ENCODE measurements around the gene ADAM20. TPM values are rescaled to one million over a fixed set of nuclear protein-coding genes. Genes with fewer than 3 reads are reported as not detected.

The ADAM20 gene
- polyA plus RNA-seq, result under 1 TPM in 2 of 4 donors, not detected in 2; 0.03 to 0.09 TPM
- long read RNA-seq, donor 1, result 0 reads
- long read RNA-seq, donor 2, result 0 reads
- long read RNA-seq, donor 3, result 0 reads
- long read RNA-seq, donor 4, result 0 reads
- long read RNA-seq, donor 5, result 0 reads
- long read RNA-seq, donor 6, result 0 reads
- long read RNA-seq, donor 7, result 0 reads
- long read RNA-seq, donor 8, result 0 reads
- long read RNA-seq, donor 9, result 0 reads
- long read RNA-seq, donor 10, result 0 reads

DNA sequence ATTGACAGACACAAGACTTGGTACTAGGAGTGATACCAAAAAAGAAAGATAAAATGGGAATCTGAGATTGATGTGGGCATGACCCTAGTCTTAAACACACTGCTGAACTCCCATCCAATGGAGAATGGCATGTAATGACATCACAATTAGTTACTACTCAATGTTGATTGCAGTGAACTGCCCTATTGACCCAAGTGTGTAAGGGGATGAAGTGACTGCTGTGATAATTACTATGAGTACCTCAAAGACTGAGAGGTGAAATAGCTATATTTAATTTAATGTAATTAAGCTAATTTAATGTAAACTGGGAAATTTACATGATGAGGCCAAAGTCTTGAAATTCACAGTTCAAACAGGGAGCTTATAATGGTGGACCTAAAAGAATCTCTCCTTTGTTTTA lies at the start of gene ADAM20:
TSS of gene ADAM20 (minus strand) at position 101 of the 400 bp plus-strand sequence. CDS start 10,247 bp downstream, outside the sequence.
- Histone ChIP-seq H3K27me3 (ENCODE audit: control insufficient read depth in 3 of 3, insufficient read depth in 3 of 3, low read length in 3 of 3) (no peaks in the 10 kb centered on the region), H3K36me3 (ENCODE audit: control insufficient read depth in 3 of 3, insufficient read depth in 2 of 3, low read depth in 1 of 3, low read length in 3 of 3) (no peaks in the 10 kb centered on the region), H3K4me1 (ENCODE audit: control insufficient read depth in 3 of 3, insufficient read depth in 2 of 3, low read depth in 1 of 3, low read length in 2 of 3) (no peaks in the 10 kb centered on the region), H3K27ac (ENCODE audit: low read depth in 1 of 3, low read length in 2 of 3) (no peak within 1 kb of the TSS), H3K9me3 (ENCODE audit: control insufficient read depth in 2 of 2, insufficient read depth in 1 of 2, low read depth in 1 of 2, low read length in 1 of 2) (peaks cover 0 to 14% of the 10 kb centered on the region in 2 donors), H3K4me3 (ENCODE audit: low read depth in 1 of 3, low read length in 3 of 3) (no peak within 1 kb of the TSS)
- no peak for FAIRE-seq
- no peak for DNase-seq

DNA sequence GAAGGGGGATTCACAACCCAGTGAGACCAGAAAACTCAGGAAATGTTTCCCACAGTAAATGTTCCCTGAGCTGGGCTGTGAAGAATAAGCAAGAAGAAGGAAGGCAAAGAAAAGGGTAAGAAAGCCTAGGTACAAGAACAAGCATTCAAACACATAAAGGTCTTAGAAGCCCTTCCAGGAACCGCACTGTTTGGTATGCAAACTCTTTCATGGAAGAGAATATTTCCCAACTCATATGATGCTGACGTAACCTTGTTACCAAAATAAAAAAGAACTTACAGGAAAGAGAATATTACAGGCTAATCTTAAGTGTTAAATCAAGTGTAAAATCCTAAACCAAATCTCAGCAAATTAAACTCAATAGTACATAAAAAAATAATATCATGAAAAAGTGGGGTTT lies 42.1 kb upstream of the ADAM20 start:
- H3K27ac ChIP-seq (ENCODE audit: low read depth in 1 of 3, low read length in 2 of 3), result no peak overlapping the region
- FAIRE-seq, result no peak
- 93 to 99% (median 94%) methylated on average over 2 of the region's 2 CpGs for WGBS, 3 donors

DNA sequence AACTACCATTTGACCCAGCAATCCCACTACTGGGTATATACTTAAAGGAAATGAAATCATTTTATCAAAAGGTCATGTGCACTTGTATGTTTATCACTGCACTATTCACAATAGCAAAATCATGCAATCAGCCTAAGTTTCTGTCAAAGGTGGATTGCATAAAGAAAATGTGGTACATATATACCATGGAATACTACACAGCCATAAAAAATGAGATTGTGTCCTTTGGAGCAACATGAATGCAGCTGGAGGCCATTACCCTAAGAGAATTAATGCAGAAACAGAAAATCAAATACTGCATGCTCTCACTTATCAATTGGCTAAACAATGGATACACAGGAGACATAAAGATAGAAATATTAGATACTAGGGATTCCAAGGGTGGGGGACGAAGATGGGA lies 38.2 kb upstream of the ADAM20 start:
- WGBS, 3 donors, result 100% methylated on average over 1 of the region's 1 CpG
- H3K4me3 ChIP-seq (ENCODE audit: low read depth in 1 of 3, low read length in 3 of 3), result no peak overlapping the region
- peaks cover 0 to 3% of the 10 kb centered on the region in 2 donors for H3K9me3 ChIP-seq (ENCODE audit: control insufficient read depth in 2 of 2, insufficient read depth in 1 of 2, low read depth in 1 of 2, low read length in 1 of 2)
- FAIRE-seq (no peak), DNase-seq (no peak)
- no peaks in the 10 kb centered on the region for H3K4me1 ChIP-seq (ENCODE audit: control insufficient read depth in 3 of 3, insufficient read depth in 2 of 3, low read depth in 1 of 3, low read length in 2 of 3)
- no peaks in the 10 kb centered on the region for H3K27me3 ChIP-seq (ENCODE audit: control insufficient read depth in 3 of 3, insufficient read depth in 3 of 3, low read length in 3 of 3)
- no peaks in the 10 kb centered on the region for H3K36me3 ChIP-seq (ENCODE audit: control insufficient read depth in 3 of 3, insufficient read depth in 2 of 3, low read depth in 1 of 3, low read length in 3 of 3)
- H3K27ac ChIP-seq (ENCODE audit: low read depth in 1 of 3, low read length in 2 of 3), result no peak overlapping the region

More for the DNA sequence above, 42.1 kb upstream of the ADAM20 start:
- no peak overlapping the region for H3K4me3 ChIP-seq (ENCODE audit: low read depth in 1 of 3, low read length in 3 of 3)
- H3K36me3 ChIP-seq (ENCODE audit: control insufficient read depth in 3 of 3, insufficient read depth in 2 of 3, low read depth in 1 of 3, low read length in 3 of 3), result peaks cover 0 to 5% (median 0%) of the 10 kb centered on the region in 3 donors
- H3K4me1 ChIP-seq (ENCODE audit: control insufficient read depth in 3 of 3, insufficient read depth in 2 of 3, low read depth in 1 of 3, low read length in 2 of 3), result no peaks in the 10 kb centered on the region
- H3K27me3 ChIP-seq (ENCODE audit: control insufficient read depth in 3 of 3, insufficient read depth in 3 of 3, low read length in 3 of 3), result no peaks in the 10 kb centered on the region
- no peak for DNase-seq
- H3K9me3 ChIP-seq (ENCODE audit: control insufficient read depth in 2 of 2, insufficient read depth in 1 of 2, low read depth in 1 of 2, low read length in 1 of 2), result peaks cover 0 to 3% of the 10 kb centered on the region in 2 donors

DNA sequence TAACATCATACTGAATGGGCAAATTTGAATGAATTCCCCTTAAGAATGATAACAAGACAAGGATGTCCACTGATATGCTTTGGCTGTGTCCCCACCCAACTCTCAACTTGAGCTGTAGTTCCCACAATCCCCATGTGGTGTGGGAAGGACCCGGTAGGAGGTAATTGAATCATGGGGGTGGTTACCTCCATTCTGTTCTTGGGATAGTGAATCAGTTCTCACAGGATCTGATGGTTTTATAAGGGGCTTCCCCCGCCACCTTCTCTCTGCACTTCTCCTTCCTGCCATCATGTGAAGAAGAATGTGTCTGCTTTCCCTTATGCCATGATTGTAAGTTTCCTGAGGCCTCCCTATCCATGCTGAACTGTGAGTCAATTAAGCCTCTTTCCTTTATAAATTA lies 36.3 kb upstream of the ADAM20 start:
- Histone ChIP-seq H3K27ac (ENCODE audit: low read depth in 1 of 3, low read length in 2 of 3) (no peak overlapping the region), H3K9me3 (ENCODE audit: control insufficient read depth in 2 of 2, insufficient read depth in 1 of 2, low read depth in 1 of 2, low read length in 1 of 2) (peaks cover 0 to 3% of the 10 kb centered on the region in 2 donors), H3K27me3 (ENCODE audit: control insufficient read depth in 3 of 3, insufficient read depth in 3 of 3, low read length in 3 of 3) (no peaks in the 10 kb centered on the region), H3K4me1 (ENCODE audit: control insufficient read depth in 3 of 3, insufficient read depth in 2 of 3, low read depth in 1 of 3, low read length in 2 of 3) (no peaks in the 10 kb centered on the region), H3K4me3 (ENCODE audit: low read depth in 1 of 3, low read length in 3 of 3) (no peak overlapping the region), H3K36me3 (ENCODE audit: control insufficient read depth in 3 of 3, insufficient read depth in 2 of 3, low read depth in 1 of 3, low read length in 3 of 3) (peaks cover 0 to 8% (median 0%) of the 10 kb centered on the region in 3 donors)
- no peak for DNase-seq
- FAIRE-seq, result no peak
- WGBS, 3 donors, result 91 to 100% (median 95%) methylated on average over 2 of the region's 2 CpGs

DNA sequence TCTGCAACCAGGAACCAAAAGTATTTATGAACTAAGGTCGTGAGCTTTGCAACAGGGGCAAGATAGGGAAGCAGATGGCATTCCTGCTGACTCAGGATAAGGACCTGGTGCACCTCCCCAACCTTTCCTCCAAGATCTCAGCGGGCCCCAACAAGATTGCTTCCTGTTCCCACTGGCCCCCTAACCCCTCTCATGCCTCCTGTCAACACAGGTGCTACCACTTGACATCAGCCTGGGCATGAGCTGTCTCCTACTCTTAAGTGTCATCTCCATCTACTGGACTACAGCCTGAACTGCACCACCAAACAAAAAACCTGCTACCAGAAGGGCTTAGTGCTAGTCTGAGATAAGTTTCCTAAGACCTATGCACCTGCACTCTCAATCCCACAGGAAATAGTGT lies 33.0 kb upstream of the ADAM20 start:
- peak; percentile 21 to 40 for DNase-seq
- H3K4me1 ChIP-seq (ENCODE audit: control insufficient read depth in 3 of 3, insufficient read depth in 2 of 3, low read depth in 1 of 3, low read length in 2 of 3), result no peaks in the 10 kb centered on the region
- H3K36me3 ChIP-seq (ENCODE audit: control insufficient read depth in 3 of 3, insufficient read depth in 2 of 3, low read depth in 1 of 3, low read length in 3 of 3), result peaks cover 4 to 13% (median 10%) of the 10 kb centered on the region in 3 donors
- no peak overlapping the region for H3K4me3 ChIP-seq (ENCODE audit: low read depth in 1 of 3, low read length in 3 of 3)
- no peak for FAIRE-seq
- 55 to 84% (median 74%) methylated on average over 2 of the region's 2 CpGs for WGBS, 3 donors
- H3K9me3 ChIP-seq (ENCODE audit: control insufficient read depth in 2 of 2, insufficient read depth in 1 of 2, low read depth in 1 of 2, low read length in 1 of 2), result no peaks in the 10 kb centered on the region
- H3K27ac ChIP-seq (ENCODE audit: low read depth in 1 of 3, low read length in 2 of 3), result no peak overlapping the region
- H3K27me3 ChIP-seq (ENCODE audit: control insufficient read depth in 3 of 3, insufficient read depth in 3 of 3, low read length in 3 of 3), result no peaks in the 10 kb centered on the region

DNA sequence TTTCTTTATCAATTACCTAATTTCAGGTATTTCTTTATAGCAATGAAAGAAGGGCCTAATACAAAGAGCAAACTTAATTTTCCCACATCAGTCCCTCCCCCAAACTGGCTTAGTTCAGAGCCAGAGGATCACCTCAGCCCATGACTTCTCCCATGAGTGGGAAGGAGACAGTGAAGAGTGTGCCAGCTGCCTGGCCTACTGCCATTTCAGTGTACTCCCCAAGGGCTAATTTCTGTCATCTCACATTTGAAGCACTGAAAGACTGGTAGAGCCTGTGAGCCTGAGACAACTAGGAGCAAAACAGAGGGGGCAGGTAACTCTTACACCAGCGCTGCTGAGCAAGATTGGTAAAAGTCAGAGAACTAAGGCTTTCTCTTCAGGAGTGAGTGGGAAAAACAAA lies 29.1 kb upstream of the ADAM20 start:
- Histone ChIP-seq H3K27ac (ENCODE audit: low read depth in 1 of 3, low read length in 2 of 3) (no peak overlapping the region), H3K27me3 (ENCODE audit: control insufficient read depth in 3 of 3, insufficient read depth in 3 of 3, low read length in 3 of 3) (no peaks in the 10 kb centered on the region), H3K4me3 (ENCODE audit: low read depth in 1 of 3, low read length in 3 of 3) (no peak overlapping the region), H3K36me3 (ENCODE audit: control insufficient read depth in 3 of 3, insufficient read depth in 2 of 3, low read depth in 1 of 3, low read length in 3 of 3) (peaks cover 4 to 17% (median 10%) of the 10 kb centered on the region in 3 donors), H3K9me3 (ENCODE audit: control insufficient read depth in 2 of 2, insufficient read depth in 1 of 2, low read depth in 1 of 2, low read length in 1 of 2) (peaks cover 2 to 12% of the 10 kb centered on the region in 2 donors), H3K4me1 (ENCODE audit: control insufficient read depth in 3 of 3, insufficient read depth in 2 of 3, low read depth in 1 of 3, low read length in 2 of 3) (no peaks in the 10 kb centered on the region)
- 57 to 99% (median 95%) methylated on average over 1 of the region's 1 CpG for WGBS, 3 donors
- DNase-seq, result no peak
- FAIRE-seq, result no peak

DNA sequence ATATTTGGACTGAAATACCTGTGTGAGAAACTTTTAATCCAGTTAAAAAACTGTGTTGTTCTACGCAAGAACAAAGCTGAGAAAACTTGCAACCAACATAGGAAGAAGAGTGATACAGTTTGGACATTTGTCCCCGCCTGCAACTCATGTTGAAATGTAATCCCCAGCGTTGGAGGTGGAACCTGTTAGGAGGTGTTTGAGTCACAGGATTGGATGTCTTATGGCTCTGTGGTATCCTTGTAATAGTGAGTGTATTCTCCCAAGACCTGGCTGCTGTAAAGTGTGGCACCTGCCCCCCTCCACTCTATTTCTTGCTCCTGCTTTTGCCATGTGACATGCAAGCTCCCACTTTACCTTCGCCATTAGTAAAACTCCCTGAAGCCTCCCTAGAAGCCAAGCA lies 28.6 kb upstream of the ADAM20 start:
- no peak overlapping the region for H3K27ac ChIP-seq (ENCODE audit: low read depth in 1 of 3, low read length in 2 of 3)
- H3K4me3 ChIP-seq (ENCODE audit: low read depth in 1 of 3, low read length in 3 of 3), result no peak overlapping the region
- peaks cover 4 to 17% (median 10%) of the 10 kb centered on the region in 3 donors for H3K36me3 ChIP-seq (ENCODE audit: control insufficient read depth in 3 of 3, insufficient read depth in 2 of 3, low read depth in 1 of 3, low read length in 3 of 3)
- peaks cover 2 to 12% of the 10 kb centered on the region in 2 donors for H3K9me3 ChIP-seq (ENCODE audit: control insufficient read depth in 2 of 2, insufficient read depth in 1 of 2, low read depth in 1 of 2, low read length in 1 of 2)
- DNase-seq, result no peak
- 96 to 98% (median 96%) methylated on average over 4 of the region's 4 CpGs for WGBS, 3 donors
- no peaks in the 10 kb centered on the region for H3K27me3 ChIP-seq (ENCODE audit: control insufficient read depth in 3 of 3, insufficient read depth in 3 of 3, low read length in 3 of 3)
- FAIRE-seq, result no peak
- no peaks in the 10 kb centered on the region for H3K4me1 ChIP-seq (ENCODE audit: control insufficient read depth in 3 of 3, insufficient read depth in 2 of 3, low read depth in 1 of 3, low read length in 2 of 3)

DNA sequence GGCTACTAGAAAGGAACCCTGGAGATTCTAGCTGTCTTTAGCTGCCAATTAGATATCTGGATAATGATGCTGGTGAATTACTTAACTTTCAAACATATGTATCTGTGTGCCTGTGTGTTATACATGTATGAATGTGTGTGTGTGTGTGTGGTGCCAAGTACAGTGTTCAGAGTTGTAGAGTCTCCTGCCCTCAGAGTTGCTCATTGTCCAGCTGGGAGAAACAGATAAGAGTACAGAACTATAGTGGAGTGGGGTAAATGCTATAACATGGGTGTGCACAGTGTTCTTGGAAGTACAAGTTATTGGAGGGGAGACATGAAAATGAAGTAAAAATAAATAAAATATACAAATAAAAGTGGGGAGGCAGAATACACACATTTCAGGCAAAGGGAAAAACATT lies 23.6 kb upstream of the ADAM20 start:
- Histone ChIP-seq H3K4me1 (ENCODE audit: control insufficient read depth in 3 of 3, insufficient read depth in 2 of 3, low read depth in 1 of 3, low read length in 2 of 3) (no peaks in the 10 kb centered on the region), H3K4me3 (ENCODE audit: low read depth in 1 of 3, low read length in 3 of 3) (no peak overlapping the region), H3K27me3 (ENCODE audit: control insufficient read depth in 3 of 3, insufficient read depth in 3 of 3, low read length in 3 of 3) (no peaks in the 10 kb centered on the region), H3K27ac (ENCODE audit: low read depth in 1 of 3, low read length in 2 of 3) (no peak overlapping the region), H3K9me3 (ENCODE audit: control insufficient read depth in 2 of 2, insufficient read depth in 1 of 2, low read depth in 1 of 2, low read length in 1 of 2) (peaks cover 2 to 12% of the 10 kb centered on the region in 2 donors), H3K36me3 (ENCODE audit: control insufficient read depth in 3 of 3, insufficient read depth in 2 of 3, low read depth in 1 of 3, low read length in 3 of 3) (peaks cover 2 to 4% (median 4%) of the 10 kb centered on the region in 3 donors)
- DNase-seq, result no peak
- FAIRE-seq, result no peak

DNA sequence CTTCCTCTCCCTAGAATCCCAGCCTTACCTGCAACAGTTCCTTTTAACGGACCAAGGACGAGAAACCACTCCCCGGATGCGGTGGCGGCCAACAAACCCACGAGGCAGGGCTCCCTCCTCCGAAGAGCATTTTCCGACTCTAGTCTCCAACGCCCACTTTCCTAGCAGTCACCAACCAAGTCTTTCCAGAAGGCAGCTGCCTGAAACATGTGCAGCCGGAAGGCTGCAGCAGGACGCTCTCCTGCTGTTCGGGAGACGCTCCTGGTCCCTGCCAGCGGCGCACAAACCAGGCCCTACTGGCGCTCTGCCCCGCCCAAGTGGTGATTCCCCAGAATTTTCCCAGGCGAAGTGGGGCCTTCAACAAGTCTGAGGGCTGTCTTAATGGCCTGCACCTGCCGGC lies 21.1 kb upstream of the ADAM20 start:
- Histone ChIP-seq H3K27ac (ENCODE audit: low read depth in 1 of 3, low read length in 2 of 3) (no peak overlapping the region), H3K4me3 (ENCODE audit: low read depth in 1 of 3, low read length in 3 of 3) (no peak overlapping the region), H3K27me3 (ENCODE audit: control insufficient read depth in 3 of 3, insufficient read depth in 3 of 3, low read length in 3 of 3) (no peaks in the 10 kb centered on the region), H3K4me1 (ENCODE audit: control insufficient read depth in 3 of 3, insufficient read depth in 2 of 3, low read depth in 1 of 3, low read length in 2 of 3) (no peaks in the 10 kb centered on the region), H3K9me3 (ENCODE audit: control insufficient read depth in 2 of 2, insufficient read depth in 1 of 2, low read depth in 1 of 2, low read length in 1 of 2) (no peaks in the 10 kb centered on the region), H3K36me3 (ENCODE audit: control insufficient read depth in 3 of 3, insufficient read depth in 2 of 3, low read depth in 1 of 3, low read length in 3 of 3) (no peaks in the 10 kb centered on the region)
- FAIRE-seq, result no peak
- WGBS, 3 donors, result 40 to 62% (median 60%) methylated on average over 19 of the region's 19 CpGs
- DNase-seq, result peak; percentile 1 to 4

Data from small intestine (tissue), 16 donors.